Muscle layer of duodenum (tissue), 2 donors: ENCODE measurements around the gene CHD6.

Source experiments
- H3K27ac ChIP-seq: one replicate; pipeline ENCODE4 v1.7.0; 2013; ENCODE audit warnings: mild to moderate bottlenecking, low read length
- H3K27me3 ChIP-seq: one replicate; pipeline ENCODE4 v1.7.0; 2013; ENCODE audit warnings: low read depth, mild to moderate bottlenecking, control low read depth, low read length
- H3K36me3 ChIP-seq, 2 donors: one replicate each; pipeline ENCODE4 v1.7.0; 2013; ENCODE audit warnings: low read length in 2 of 2, control low read depth in 1 of 2, mild to moderate bottlenecking in 1 of 2; ENCODE audit not compliant: insufficient read depth in 2 of 2, control insufficient read depth in 1 of 2
- H3K4me1 ChIP-seq, 2 donors: one replicate each; pipeline ENCODE4 v1.7.0; 2013; ENCODE audit warnings: low read length in 2 of 2, mild to moderate bottlenecking in 2 of 2, control low read depth in 1 of 2, moderate library complexity in 1 of 2; ENCODE audit not compliant: insufficient read depth in 2 of 2, control insufficient read depth in 1 of 2
- H3K4me3 ChIP-seq, 2 donors: one replicate each; pipeline ENCODE4 v1.7.0; 2013; ENCODE audit warnings: low read length in 2 of 2, low read depth in 1 of 2, mild to moderate bottlenecking in 1 of 2
- H3K9me3 ChIP-seq, 2 donors: one replicate each; pipeline ENCODE4 v1.7.0; 2013; ENCODE audit warnings: low read length in 2 of 2, control low read depth in 1 of 2, mild to moderate bottlenecking in 1 of 2; ENCODE audit not compliant: control insufficient read depth in 1 of 2
- donor health status: healthy.

The CHD6 gene

GRCh38 chr20:41418739-41419293 is 199.4 kb downstream of the CHD6 start:
- no peaks in the 10 kb centered on the region for H3K4me1 ChIP-seq
- H3K36me3 ChIP-seq = peaks cover 76 to 79% of the 10 kb centered on the region in 2 donors
- no peaks in the 10 kb centered on the region for H3K9me3 ChIP-seq
- no peak overlapping the region for H3K27ac ChIP-seq
- H3K27me3 ChIP-seq = no peaks in the 10 kb centered on the region
- no peak overlapping the region for H3K4me3 ChIP-seq

- Histone ChIP-seq H3K4me3 (no peak overlapping the region), H3K4me1 (no peaks in the 10 kb centered on the region), H3K27me3 (no peaks in the 10 kb centered on the region), H3K27ac (no peak overlapping the region), H3K9me3 (no peaks in the 10 kb centered on the region), H3K36me3 (peaks cover 77 to 83% of the 10 kb centered on the region in 2 donors)
Observed at GRCh38 chr20:41418031-41418430, 200.1 kb downstream of the CHD6 start.

GRCh38 chr20:41415191-41415590 is 203.0 kb downstream of the CHD6 start:
- no peak overlapping the region for H3K27ac ChIP-seq
- H3K36me3 ChIP-seq = peaks cover 72 to 75% of the 10 kb centered on the region in 2 donors
- no peaks in the 10 kb centered on the region for H3K27me3 ChIP-seq
- no peaks in the 10 kb centered on the region for H3K9me3 ChIP-seq
- no peak overlapping the region for H3K4me3 ChIP-seq
- H3K4me1 ChIP-seq = peaks cover 0 to 6% of the 10 kb centered on the region in 2 donors

DNA sequence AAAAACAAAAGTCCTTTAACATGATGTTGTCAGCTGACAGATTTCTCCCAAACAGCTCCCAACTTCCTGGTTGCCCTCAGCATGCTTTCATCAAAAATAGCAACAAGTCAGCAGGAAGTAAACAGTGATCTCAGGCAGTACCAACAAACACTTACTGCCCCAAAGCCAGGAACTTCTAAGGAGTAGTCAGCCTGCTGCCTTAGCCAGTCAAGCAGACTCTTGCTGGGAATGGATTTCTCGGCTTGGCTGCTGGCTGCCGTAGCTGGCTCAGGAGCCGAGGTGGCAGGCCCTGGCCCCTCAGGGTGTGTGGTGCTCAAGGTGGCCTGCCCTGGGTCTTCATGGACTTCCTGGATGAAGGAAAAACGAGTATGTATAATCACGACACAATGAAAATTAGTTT is 205.0 kb downstream of the CHD6 start:
- Histone ChIP-seq H3K4me3 (no peak overlapping the region), H3K27me3 (no peaks in the 10 kb centered on the region), H3K36me3 (peaks cover 77% of the 10 kb centered on the region in 2 donors), H3K9me3 (no peaks in the 10 kb centered on the region), H3K27ac (no peak overlapping the region), H3K4me1 (peaks cover 0 to 12% of the 10 kb centered on the region in 2 donors)

DNA sequence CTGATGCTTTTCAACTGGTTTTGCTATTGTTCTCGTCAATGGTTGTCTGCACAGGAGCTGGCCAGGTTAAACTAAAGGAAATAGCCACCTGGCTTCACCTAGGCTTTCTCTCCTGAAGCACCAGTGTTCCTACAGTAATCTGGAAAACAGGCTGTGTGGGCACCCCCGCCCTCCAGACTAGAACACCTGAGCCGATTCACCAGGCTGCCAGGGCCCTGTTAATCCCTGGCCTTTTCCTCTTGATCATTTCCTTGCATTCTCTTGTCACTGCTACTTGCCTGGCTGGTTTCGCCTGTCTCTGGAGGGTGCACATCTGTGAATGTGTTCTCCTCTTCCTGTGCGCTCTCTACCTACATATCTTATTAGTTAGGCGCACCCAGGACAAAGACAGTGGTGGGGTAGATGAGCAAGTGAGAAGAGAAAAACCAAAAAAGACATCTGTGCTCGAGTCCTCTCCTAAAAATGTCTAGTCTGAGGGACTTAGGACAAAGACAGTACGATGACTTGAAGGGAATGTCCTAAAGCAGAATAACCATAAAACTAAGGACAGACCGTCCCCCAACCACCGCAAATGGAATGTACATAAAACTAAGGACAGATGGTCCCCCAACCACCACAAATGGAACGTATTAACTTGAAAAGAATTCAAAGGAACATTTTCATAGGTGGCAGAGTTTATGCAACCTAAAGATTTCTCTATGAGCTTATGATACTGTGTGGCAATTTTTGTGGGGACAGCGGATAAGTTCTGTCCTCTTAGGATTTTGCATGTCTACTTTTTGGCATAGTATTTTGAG is 205.7 kb downstream of the CHD6 start:
- Histone ChIP-seq H3K27me3 (no peaks in the 10 kb centered on the region), H3K27ac (peak overlapping the region; percentile 50), H3K4me3 (no peak overlapping the region), H3K4me1 (peaks cover 0 to 13% of the 10 kb centered on the region in 2 donors), H3K36me3 (peaks cover 71 to 74% of the 10 kb centered on the region in 2 donors), H3K9me3 (no peaks in the 10 kb centered on the region)

GRCh38 chr20:41411391-41411847 is 206.8 kb downstream of the CHD6 start:
- H3K27me3 ChIP-seq = no peaks in the 10 kb centered on the region
- H3K36me3 ChIP-seq = peaks cover 70 to 75% of the 10 kb centered on the region in 2 donors
- no peaks in the 10 kb centered on the region for H3K9me3 ChIP-seq
- no peak overlapping the region for H3K4me3 ChIP-seq
- H3K27ac ChIP-seq = peak overlapping the region; percentile 61
- H3K4me1 ChIP-seq = peaks cover 0 to 13% of the 10 kb centered on the region in 2 donors

- peaks cover 67 to 73% of the 10 kb centered on the region in 2 donors for H3K36me3 ChIP-seq
- peak overlapping the region; percentile 21 for H3K27ac ChIP-seq
- H3K4me1 ChIP-seq = peaks cover 0 to 13% of the 10 kb centered on the region in 2 donors
- no peak overlapping the region for H3K4me3 ChIP-seq
- H3K27me3 ChIP-seq = no peaks in the 10 kb centered on the region
- no peaks in the 10 kb centered on the region for H3K9me3 ChIP-seq
Observed at GRCh38 chr20:41408986-41409385, 209.2 kb downstream of the CHD6 start.

DNA sequence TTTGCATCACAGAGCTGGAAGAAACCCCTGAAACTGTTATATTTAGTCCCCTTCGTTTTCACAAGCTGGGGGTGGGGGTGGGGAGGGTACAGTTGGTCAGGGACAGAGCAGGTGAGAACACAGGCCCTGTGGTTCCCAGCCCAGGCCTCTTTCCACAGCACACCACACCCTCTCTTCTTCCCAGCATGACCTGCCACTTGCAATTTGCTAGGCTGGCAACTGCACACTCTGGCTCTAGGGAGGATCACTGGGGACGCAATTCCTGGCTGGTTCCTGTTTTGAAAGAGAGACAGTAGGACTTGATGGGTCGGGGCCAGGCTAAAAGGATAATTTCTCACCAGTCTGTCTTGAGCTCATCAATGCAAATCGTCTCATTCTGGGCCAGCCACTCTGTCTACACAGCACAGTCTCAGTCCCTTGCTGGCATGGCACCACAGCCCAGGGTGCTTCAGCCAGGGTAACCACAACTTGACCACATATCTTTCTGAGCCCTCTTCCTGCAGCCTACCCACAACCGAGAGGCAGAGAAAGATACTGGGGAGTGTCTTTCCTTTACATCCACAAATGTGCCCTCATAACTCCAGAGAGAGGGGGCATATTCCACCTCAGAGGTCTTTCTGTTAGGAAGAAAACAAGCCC is 209.9 kb downstream of the CHD6 start:
- Histone ChIP-seq H3K27ac (peak overlapping the region; percentile 21), H3K4me3 (no peak overlapping the region), H3K27me3 (no peaks in the 10 kb centered on the region), H3K36me3 (peaks cover 67 to 73% of the 10 kb centered on the region in 2 donors), H3K4me1 (peaks cover 0 to 13% of the 10 kb centered on the region in 2 donors), H3K9me3 (no peaks in the 10 kb centered on the region)

DNA sequence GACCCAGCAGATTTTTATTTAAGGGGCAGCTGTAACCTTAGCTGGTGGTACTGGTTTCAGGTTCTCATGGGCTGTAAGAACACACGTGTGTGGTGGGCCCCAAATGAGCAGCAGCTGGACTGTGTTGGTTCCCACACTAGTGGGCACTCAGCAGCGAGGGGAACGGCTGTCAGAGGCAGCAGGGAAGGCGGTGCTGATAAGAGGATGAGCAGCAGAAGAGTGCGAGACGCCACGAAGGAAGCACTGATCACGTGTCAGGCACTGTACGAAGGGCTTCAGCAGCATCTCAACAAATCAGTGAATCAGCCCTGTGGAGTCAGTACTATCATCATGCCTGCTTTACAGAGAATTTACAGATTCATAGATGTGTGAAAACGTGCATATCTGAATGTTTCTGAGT is 210.6 kb downstream of the CHD6 start:
- Histone ChIP-seq H3K4me1 (peaks cover 0 to 13% of the 10 kb centered on the region in 2 donors), H3K36me3 (peaks cover 60 to 69% of the 10 kb centered on the region in 2 donors), H3K9me3 (no peaks in the 10 kb centered on the region), H3K27ac (no peak overlapping the region), H3K4me3 (no peak overlapping the region), H3K27me3 (no peaks in the 10 kb centered on the region)

GRCh38 chr20:41406896-41407444 is 211.2 kb downstream of the CHD6 start:
- Histone ChIP-seq H3K36me3 (peaks cover 54 to 63% of the 10 kb centered on the region in 2 donors), H3K27ac (no peak overlapping the region)

DNA sequence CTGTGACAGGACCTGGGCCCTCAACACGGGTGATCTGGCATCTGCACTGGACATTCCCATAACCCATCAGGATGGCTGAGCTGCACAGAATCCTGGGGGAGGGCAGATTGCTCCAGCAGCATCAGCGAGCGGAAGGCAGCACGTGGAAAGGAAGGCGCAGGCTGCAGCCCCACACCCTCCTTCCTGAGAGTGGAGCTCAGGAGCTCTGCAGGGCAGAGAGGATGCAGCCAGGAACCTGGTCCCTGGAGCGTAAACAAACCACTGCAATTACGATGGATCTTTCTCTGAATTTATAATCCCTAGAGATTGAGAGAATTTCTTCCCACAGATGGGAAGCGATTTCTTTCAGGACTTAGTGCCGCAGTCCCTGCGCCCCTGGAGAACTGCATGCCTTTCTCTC is 211.8 kb downstream of the CHD6 start:
- H3K36me3 ChIP-seq = peaks cover 52 to 61% of the 10 kb centered on the region in 2 donors
- no peak overlapping the region for H3K27ac ChIP-seq
- H3K4me1 ChIP-seq = peaks cover 0 to 11% of the 10 kb centered on the region in 2 donors

More at GRCh38 chr20:41406896-41407444, 211.2 kb downstream of the CHD6 start:
- Histone ChIP-seq H3K9me3 (no peaks in the 10 kb centered on the region), H3K27me3 (no peaks in the 10 kb centered on the region), H3K4me1 (peaks cover 0 to 13% of the 10 kb centered on the region in 2 donors), H3K4me3 (no peak overlapping the region)

More for the DNA sequence above, 211.8 kb downstream of the CHD6 start:
- H3K9me3 ChIP-seq = no peaks in the 10 kb centered on the region
- H3K4me3 ChIP-seq = no peak overlapping the region
- H3K27me3 ChIP-seq = no peaks in the 10 kb centered on the region
